ENCODE results near the gene KCNK10.
"Not testable (repeated sequence)": the region's sequence is repeated elsewhere in the genome, so short reads cannot be mapped to it uniquely, and the experiment has no call there.

KCNK10 gene

DNA sequence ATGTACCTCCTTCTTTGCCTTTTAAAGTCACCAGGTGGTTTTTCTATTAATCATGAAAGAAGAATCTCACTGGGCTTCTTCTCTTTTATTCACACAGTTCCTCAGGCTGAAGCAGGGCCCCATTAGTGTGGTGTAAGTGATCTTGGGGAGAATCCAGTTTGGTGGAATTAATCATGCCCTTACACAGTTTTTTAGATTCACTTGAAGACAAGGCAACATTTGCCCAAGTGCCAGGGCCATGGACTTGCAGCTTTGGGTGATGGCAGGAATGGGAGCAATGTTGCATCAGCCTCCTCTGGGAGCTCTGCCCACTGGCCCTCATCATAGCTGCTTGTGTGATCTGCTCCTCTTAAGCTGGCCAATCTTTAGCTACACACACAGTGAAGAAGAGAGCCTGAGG lies 33.8 kb downstream of the KCNK10 start:
- Histone ChIP-seq H3K9ac (ENCODE audit: low read depth, low read length) (no peak overlapping the region), H3K36me3 (ENCODE audit: control insufficient read depth, insufficient read depth, low read length) (no peaks in the 10 kb centered on the region), H3K4me1 (ENCODE audit: control insufficient read depth, insufficient read depth, low read length) (no peaks in the 10 kb centered on the region), H3K4me3 (ENCODE audit: low read depth, low read length) (no peak overlapping the region), H3K9me3 (ENCODE audit: control insufficient read depth, insufficient read depth, low read length) (no peaks in the 10 kb centered on the region), H3K27me3 (ENCODE audit: control insufficient read depth, insufficient read depth, low read length) (no peaks in the 10 kb centered on the region)

DNA sequence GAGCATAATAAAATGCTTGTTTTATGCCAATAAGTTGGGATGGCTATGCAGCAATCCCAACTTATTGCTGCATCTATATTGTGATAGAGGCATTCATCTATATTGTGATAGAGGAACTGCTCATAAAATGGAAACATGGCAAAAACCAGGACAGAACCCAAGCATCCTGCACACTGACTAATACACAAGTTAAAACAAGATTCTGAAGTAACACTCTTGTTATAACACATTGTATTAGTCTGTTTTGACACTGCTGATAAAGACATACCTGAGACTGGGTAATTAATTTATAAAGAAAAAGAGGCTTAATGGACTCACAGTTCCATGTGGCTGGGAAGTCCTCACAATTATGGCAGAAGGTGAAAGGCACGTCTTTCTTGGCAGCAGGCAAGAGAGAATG lies 36.8 kb downstream of the KCNK10 start:
- Histone ChIP-seq H3K27me3 (ENCODE audit: control insufficient read depth, insufficient read depth, low read length) (no peaks in the 10 kb centered on the region), H3K4me3 (ENCODE audit: low read depth, low read length) (no peak overlapping the region), H3K36me3 (ENCODE audit: control insufficient read depth, insufficient read depth, low read length) (no peaks in the 10 kb centered on the region), H3K9ac (ENCODE audit: low read depth, low read length) (no peak overlapping the region), H3K9me3 (ENCODE audit: control insufficient read depth, insufficient read depth, low read length) (no peaks in the 10 kb centered on the region), H3K4me1 (ENCODE audit: control insufficient read depth, insufficient read depth, low read length) (no peaks in the 10 kb centered on the region)

DNA sequence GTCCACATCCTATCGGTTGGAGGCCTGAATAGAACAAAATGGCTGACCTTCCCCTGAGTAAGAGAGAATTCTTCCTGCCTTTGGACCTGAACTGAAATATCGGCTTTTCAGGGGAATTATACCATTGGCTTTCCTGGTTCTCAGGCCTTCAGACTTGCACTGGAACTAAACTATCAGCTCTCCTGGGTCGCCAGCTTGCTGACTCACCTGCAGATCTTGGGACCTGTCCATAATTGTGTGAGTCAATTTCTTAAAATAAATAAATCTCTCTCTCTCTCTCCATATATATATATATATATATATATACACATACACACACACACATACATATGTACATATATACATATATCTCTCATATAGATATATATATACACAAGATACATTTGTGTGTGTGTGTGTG lies 41.6 kb downstream of the KCNK10 start:
- H3K9me3 ChIP-seq (ENCODE audit: control insufficient read depth, insufficient read depth, low read length) = no peaks in the 10 kb centered on the region
- H3K4me1 ChIP-seq (ENCODE audit: control insufficient read depth, insufficient read depth, low read length) = no peaks in the 10 kb centered on the region
- no peaks in the 10 kb centered on the region for H3K27me3 ChIP-seq (ENCODE audit: control insufficient read depth, insufficient read depth, low read length)
- no peak overlapping the region for H3K4me3 ChIP-seq (ENCODE audit: low read depth, low read length)
- no peak overlapping the region for H3K9ac ChIP-seq (ENCODE audit: low read depth, low read length)
- H3K36me3 ChIP-seq (ENCODE audit: control insufficient read depth, insufficient read depth, low read length) = no peaks in the 10 kb centered on the region

DNA sequence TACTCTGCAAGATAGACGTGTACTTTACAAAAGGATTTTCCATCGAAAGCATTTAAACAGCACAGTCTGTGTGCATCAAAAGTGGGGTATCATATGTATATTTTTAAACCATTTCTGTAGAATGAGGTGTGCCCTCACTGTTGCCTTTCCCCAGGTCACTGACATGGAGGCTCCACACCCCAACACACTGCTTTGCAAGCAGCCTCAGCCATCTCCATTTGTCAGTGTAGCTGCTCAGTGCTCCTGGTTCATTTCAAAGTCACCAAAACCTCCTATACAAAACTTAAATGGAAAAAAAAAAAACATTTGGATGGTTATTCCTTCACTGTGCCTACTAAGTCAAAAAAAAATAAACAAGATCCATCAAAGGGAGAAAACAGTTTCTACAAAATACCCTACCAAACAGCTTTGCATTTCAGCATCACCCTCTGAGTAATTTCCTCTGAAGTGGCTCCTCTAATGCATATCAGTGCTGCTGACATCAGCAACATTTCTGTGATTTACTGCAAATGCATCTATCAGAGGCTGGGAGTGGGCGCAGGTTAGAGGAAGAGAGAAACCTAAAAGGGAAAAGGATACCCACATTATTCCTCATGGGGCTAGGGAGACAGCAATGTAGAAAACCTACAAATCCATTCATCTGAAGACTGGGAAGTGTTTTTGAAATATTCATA lies 46.0 kb downstream of the KCNK10 start:
- Histone ChIP-seq H3K9ac (ENCODE audit: low read depth, low read length) (no peak overlapping the region), H3K9me3 (ENCODE audit: control insufficient read depth, insufficient read depth, low read length) (no peaks in the 10 kb centered on the region), H3K4me3 (ENCODE audit: low read depth, low read length) (no peak overlapping the region), H3K4me1 (ENCODE audit: control insufficient read depth, insufficient read depth, low read length) (no peaks in the 10 kb centered on the region), H3K36me3 (ENCODE audit: control insufficient read depth, insufficient read depth, low read length) (no peaks in the 10 kb centered on the region), H3K27me3 (ENCODE audit: control insufficient read depth, insufficient read depth, low read length) (no peaks in the 10 kb centered on the region)

DNA sequence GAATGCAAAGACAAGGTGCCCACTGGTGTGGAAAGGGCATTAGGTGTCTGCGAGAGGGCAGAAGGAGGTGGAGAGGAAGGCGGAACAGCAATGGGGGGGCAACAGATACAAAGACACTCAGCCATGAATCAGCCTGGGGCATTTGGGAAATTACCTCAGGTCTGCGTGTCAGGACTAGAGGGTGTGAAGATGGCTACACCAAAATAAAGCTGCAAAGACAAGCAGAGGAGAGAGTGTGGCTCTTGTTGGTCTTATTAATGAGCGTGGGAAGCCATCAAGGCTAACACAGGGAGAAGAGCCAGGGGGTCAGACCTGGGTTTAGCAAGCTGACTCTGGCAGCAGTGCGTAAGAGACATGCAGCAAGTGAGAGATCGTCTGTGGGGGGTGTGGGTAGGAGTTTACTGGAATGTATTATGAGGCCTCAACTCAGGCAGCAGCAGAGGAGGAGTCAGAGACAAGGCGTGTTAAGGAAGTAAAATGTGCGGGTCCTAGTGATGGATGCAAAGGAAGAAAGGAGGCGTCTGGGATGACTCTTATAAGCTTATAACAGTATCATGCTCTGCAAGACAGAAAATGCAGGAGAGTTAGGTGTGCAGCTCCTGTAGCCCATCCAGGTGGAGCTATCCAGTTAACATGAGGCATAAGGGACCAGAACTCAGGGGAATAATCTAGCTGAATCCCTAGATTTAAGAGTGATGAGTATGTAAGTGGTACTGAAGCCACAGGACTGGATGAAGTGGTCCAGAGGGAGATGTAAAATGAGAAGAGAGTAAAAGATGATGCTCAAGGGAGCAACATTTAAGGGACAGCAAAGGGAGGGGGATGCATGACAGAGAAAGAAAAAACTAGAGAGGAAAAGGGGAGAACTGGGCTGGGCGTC lies 50.4 kb downstream of the KCNK10 start:
- Histone ChIP-seq H3K4me1 (ENCODE audit: control insufficient read depth, insufficient read depth, low read length) (peaks cover 4% of the 10 kb centered on the region), H3K36me3 (ENCODE audit: control insufficient read depth, insufficient read depth, low read length) (no peaks in the 10 kb centered on the region)

DNA sequence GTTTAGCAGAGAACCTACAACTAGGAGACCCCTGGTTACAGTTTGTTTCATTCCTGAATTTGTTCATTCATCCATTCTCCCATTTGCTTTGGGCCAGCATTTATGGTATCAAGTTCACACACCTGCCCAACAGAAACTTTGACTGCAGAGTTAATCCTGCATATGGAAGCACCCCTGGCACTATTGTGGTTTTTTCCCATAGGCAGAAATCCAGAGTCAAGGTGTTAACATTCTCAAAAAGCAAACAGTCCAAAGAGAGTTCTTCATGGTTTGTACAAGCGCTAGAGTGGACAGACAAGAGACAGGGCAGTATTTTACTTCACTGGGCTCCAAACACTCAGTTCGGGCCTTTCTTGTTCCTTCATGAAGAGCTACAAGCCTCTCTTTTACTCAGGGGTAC lies 51.9 kb downstream of the KCNK10 start:
- H3K9ac ChIP-seq (ENCODE audit: low read depth, low read length) = no peak overlapping the region
- no peaks in the 10 kb centered on the region for H3K36me3 ChIP-seq (ENCODE audit: control insufficient read depth, insufficient read depth, low read length)
- no peaks in the 10 kb centered on the region for H3K9me3 ChIP-seq (ENCODE audit: control insufficient read depth, insufficient read depth, low read length)
- H3K4me3 ChIP-seq (ENCODE audit: low read depth, low read length) = no peak overlapping the region
- H3K27me3 ChIP-seq (ENCODE audit: control insufficient read depth, insufficient read depth, low read length) = no peaks in the 10 kb centered on the region
- H3K4me1 ChIP-seq (ENCODE audit: control insufficient read depth, insufficient read depth, low read length) = peaks cover 4% of the 10 kb centered on the region

More for the DNA sequence above, 50.4 kb downstream of the KCNK10 start:
- H3K9me3 ChIP-seq (ENCODE audit: control insufficient read depth, insufficient read depth, low read length) = no peaks in the 10 kb centered on the region
- no peak overlapping the region for H3K4me3 ChIP-seq (ENCODE audit: low read depth, low read length)
- no peaks in the 10 kb centered on the region for H3K27me3 ChIP-seq (ENCODE audit: control insufficient read depth, insufficient read depth, low read length)
- H3K9ac ChIP-seq (ENCODE audit: low read depth, low read length) = no peak overlapping the region

DNA sequence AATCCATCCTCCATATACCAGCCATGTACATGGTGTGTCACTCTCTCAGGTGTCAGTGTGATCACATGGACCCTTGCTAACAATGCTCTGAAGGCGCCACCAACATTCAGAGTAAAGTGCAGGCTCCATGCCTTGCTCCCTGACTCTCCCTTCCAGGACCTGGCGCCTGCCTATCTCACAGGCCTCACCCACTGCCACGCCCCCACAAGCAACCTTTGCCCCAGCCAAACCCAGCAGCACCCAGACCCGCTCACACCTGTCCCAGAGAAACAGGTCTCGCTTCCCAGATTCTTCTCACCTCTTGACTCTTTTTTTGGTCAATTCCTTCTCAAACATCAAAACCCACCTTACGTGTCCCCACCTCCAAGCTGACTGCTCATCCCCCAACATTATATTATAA lies 52.3 kb downstream of the KCNK10 start:
- H3K27me3 ChIP-seq (ENCODE audit: control insufficient read depth, insufficient read depth, low read length) = no peaks in the 10 kb centered on the region
- no peaks in the 10 kb centered on the region for H3K9me3 ChIP-seq (ENCODE audit: control insufficient read depth, insufficient read depth, low read length)
- no peaks in the 10 kb centered on the region for H3K36me3 ChIP-seq (ENCODE audit: control insufficient read depth, insufficient read depth, low read length)
- no peak overlapping the region for H3K9ac ChIP-seq (ENCODE audit: low read depth, low read length)
- peaks cover 4% of the 10 kb centered on the region for H3K4me1 ChIP-seq (ENCODE audit: control insufficient read depth, insufficient read depth, low read length)
- H3K4me3 ChIP-seq (ENCODE audit: low read depth, low read length) = no peak overlapping the region

DNA sequence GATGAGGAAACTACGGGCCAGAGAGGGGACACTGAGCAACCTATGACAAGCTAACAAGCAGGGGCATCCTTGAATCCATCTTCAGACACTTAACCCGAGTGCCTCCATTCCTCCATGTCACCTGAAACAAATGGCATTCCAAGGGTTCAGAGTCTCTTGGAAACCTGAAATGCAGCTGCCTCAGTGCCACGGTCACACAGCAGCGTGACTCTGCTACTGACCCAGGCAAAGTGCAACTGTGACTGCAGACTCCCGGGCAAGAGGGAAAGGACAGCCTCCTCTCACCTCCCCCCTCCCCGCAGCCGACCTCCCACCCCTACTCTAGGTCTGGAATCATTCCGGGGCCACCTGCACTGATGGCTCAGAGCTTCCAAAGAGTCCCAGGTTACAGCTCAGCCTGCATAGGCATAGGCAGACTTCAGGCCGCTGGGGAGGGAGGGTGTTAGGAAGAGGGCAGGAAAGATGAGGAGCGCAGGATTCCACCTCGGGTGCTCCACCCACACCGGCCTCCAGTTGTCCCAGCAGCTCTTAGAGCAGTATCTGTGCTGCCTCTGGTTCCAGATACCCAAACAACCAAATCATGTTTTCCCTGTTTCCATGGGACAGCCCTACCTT lies 53.2 kb downstream of the KCNK10 start:
- Histone ChIP-seq H3K9ac (ENCODE audit: low read depth, low read length) (no peak overlapping the region), H3K27me3 (ENCODE audit: control insufficient read depth, insufficient read depth, low read length) (no peaks in the 10 kb centered on the region), H3K36me3 (ENCODE audit: control insufficient read depth, insufficient read depth, low read length) (no peaks in the 10 kb centered on the region), H3K9me3 (ENCODE audit: control insufficient read depth, insufficient read depth, low read length) (no peaks in the 10 kb centered on the region), H3K4me3 (ENCODE audit: low read depth, low read length) (no peak overlapping the region), H3K4me1 (ENCODE audit: control insufficient read depth, insufficient read depth, low read length) (peaks cover 4% of the 10 kb centered on the region)

DNA sequence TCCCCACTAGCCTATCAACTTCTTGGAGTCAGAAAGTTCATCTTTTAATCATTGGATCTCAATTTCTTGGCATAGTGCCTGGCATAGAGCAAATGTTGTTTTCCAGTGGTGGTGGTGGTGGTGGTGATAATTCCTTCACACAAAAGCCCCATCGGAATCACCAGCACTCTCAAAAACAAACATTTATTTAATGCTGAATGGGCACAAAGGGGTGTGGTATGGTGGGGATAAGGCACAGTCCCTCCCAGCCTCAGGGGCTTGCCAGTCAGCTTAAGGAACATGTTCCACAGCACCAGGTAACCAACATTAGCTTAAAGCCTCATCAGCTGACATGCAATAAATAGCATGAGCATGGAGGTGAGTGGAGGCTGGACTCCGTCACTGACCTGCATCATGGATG lies 56.6 kb downstream of the KCNK10 start:
- no peak overlapping the region for H3K4me3 ChIP-seq (ENCODE audit: low read depth, low read length)
- H3K36me3 ChIP-seq (ENCODE audit: control insufficient read depth, insufficient read depth, low read length) = no peaks in the 10 kb centered on the region
- no peaks in the 10 kb centered on the region for H3K9me3 ChIP-seq (ENCODE audit: control insufficient read depth, insufficient read depth, low read length)
- no peak overlapping the region for H3K9ac ChIP-seq (ENCODE audit: low read depth, low read length)
- no peaks in the 10 kb centered on the region for H3K27me3 ChIP-seq (ENCODE audit: control insufficient read depth, insufficient read depth, low read length)
- peaks cover 4% of the 10 kb centered on the region for H3K4me1 ChIP-seq (ENCODE audit: control insufficient read depth, insufficient read depth, low read length)

DNA sequence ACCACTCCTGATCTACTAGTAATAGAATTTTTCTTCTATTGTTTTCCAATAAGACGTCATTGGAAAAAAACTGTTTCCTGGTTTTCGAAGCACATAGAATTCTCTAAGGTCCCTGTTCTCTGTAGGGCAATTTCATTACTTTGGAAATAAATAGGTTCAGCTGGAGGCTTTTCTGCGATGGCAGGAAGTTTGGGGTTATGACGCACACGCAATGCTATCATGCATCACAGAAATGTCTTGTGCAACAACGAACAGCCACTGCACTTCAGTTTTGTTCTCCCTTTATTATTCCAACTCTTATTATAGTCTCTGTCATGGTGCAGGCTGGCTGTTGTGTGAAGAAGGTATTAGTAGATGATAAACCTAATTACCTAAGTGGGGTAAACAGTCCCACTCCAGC lies 59.0 kb downstream of the KCNK10 start:
- H3K4me3 ChIP-seq (ENCODE audit: low read depth, low read length) = no peak overlapping the region
- no peaks in the 10 kb centered on the region for H3K9me3 ChIP-seq (ENCODE audit: control insufficient read depth, insufficient read depth, low read length)

DNA sequence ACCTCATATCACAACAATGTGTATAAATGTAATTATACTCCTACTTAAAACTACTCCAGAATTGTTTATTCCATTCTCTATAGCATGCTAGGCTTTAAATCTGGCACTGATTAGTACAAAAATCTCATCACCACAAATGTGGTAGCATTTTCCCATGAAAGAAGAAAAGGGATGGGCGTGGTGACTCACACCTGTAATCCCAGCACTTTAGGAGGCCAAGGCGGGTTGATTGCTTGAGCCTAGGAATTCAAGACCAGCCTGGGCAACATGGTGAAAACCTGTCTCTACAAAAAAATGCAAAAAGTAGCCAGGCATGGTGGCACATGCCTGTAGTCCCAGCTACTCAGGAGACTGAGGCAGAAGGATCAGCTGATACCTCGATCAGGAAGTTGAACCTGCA lies 61.8 kb downstream of the KCNK10 start:
- not testable (repeated sequence) for H3K9ac ChIP-seq (ENCODE audit: low read depth, low read length); H3K27me3 ChIP-seq (ENCODE audit: control insufficient read depth, insufficient read depth, low read length); H3K4me1 ChIP-seq (ENCODE audit: control insufficient read depth, insufficient read depth, low read length); H3K36me3 ChIP-seq (ENCODE audit: control insufficient read depth, insufficient read depth, low read length); H3K4me3 ChIP-seq (ENCODE audit: low read depth, low read length); H3K9me3 ChIP-seq (ENCODE audit: control insufficient read depth, insufficient read depth, low read length)

More for the DNA sequence above, 59.0 kb downstream of the KCNK10 start:
- Histone ChIP-seq H3K4me1 (ENCODE audit: control insufficient read depth, insufficient read depth, low read length) (no peaks in the 10 kb centered on the region), H3K9ac (ENCODE audit: low read depth, low read length) (no peak overlapping the region), H3K36me3 (ENCODE audit: control insufficient read depth, insufficient read depth, low read length) (no peaks in the 10 kb centered on the region), H3K27me3 (ENCODE audit: control insufficient read depth, insufficient read depth, low read length) (no peaks in the 10 kb centered on the region)

DNA sequence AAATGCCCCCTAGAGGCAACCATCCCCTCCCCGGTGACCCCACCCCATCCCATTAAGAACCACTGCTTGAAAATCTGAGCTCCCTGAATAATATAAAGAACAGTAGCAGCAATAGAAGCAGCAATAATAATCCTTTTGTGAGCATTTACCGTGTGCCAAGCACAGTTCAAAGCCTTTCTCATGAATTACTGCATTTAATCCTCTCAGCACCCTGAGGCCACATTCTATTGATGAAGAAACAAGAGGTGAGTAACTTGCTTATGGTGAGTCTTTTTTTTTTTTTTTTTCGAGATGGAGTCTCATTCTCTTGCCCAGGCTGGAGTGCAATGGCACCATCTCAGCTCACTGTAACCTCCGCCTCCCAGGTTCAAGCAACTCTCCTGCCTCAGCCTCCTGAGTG lies 65.0 kb downstream of the KCNK10 start:
- H3K4me3 ChIP-seq (ENCODE audit: low read depth, low read length) = no peak overlapping the region
- H3K36me3 ChIP-seq (ENCODE audit: control insufficient read depth, insufficient read depth, low read length) = no peaks in the 10 kb centered on the region
- no peaks in the 10 kb centered on the region for H3K4me1 ChIP-seq (ENCODE audit: control insufficient read depth, insufficient read depth, low read length)
- H3K27me3 ChIP-seq (ENCODE audit: control insufficient read depth, insufficient read depth, low read length) = peaks cover 2% of the 10 kb centered on the region
- no peak overlapping the region for H3K9ac ChIP-seq (ENCODE audit: low read depth, low read length)
- no peaks in the 10 kb centered on the region for H3K9me3 ChIP-seq (ENCODE audit: control insufficient read depth, insufficient read depth, low read length)
